Stimulated activated CD8-positive, alpha-beta memory T cell treated with anti-CD3 and anti-CD28 coated beads, Interleukin-4, amount 100 ng/mL, for 4 hours (primary cell): ENCODE results near the gene SIPA1L3.
"Not testable (repeated sequence)": the region's sequence is repeated elsewhere in the genome, so short reads cannot be mapped to it uniquely, and the experiment has no call there.

Experiments used
- DNase-seq, 2 donors: peaks; one replicate each; pipeline ENCODE4 v3.0.0-alpha.2; 2020; ENCODE audit warnings: low read depth in 2 of 2, low spot score in 1 of 2

SIPA1L3 gene

GRCh38 chr19:38227287-38228004, 320.4 kb downstream of the SIPA1L3 start:
- DNase-seq = no peak

- DNase-seq = no peak
Observed at GRCh38 chr19:38228005-38228377, 321.0 kb downstream of the SIPA1L3 start.

- no peak for DNase-seq
Observed at GRCh38 chr19:38228491-38229439, 321.8 kb downstream of the SIPA1L3 start.

DNA sequence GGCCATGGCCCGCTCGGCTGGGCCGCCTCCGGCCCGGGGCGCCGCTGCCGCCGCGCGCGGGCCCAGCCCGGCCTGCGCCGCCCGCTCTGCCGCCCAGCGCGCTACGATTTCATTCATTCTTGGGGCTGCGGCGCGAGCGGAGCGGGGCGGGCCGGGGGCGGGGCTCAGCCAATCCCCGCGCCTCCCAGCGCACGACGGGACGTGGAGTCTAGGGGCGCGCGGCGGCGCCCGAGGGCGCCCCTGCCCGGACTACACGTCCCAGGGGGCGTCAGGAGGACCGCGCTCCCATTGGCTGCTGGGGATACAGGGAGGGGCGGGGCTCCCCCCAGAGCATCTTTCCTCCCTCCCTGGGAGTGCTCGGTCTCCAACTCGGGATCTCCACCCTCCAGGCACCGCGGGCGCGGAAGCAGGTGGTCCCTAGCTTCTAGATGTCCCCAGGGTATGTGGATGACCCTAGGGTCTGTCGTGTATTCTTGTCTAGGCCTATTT, 322.6 kb downstream of the SIPA1L3 start:
- peak in 1 of 2 donors; percentile 11 for DNase-seq

DNA sequence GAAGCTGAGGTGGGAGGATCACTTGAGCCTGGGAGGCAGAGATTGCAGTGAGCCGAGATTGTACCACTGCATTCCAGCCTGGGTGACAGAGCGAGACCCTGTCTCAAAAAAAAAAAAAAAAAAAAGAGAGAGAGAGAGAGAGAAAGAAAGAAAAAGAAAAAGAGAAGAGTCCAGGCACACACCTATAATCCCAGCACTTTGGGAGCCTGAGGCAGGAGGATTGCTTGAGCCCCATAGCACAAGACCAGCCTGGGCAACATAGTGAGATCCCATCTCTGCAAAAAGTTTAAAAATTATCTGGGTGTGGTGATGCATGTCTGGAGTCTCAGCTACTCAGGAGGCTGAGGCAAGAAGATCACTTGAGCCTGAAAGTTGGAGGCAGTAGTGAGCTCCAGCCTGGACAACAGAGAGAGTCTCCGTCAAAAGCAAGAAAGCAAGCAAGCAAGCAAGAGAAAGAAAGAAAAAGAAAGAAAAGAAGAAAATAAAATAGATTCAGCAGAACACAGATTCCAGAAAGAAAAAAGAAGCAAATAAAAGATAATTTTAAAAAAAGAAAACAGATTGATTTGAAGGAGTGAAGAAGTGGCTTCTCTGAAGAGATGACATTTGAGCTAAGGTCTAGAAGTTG, 323.6 kb downstream of the SIPA1L3 start:
- DNase-seq = not testable (repeated sequence)

DNA sequence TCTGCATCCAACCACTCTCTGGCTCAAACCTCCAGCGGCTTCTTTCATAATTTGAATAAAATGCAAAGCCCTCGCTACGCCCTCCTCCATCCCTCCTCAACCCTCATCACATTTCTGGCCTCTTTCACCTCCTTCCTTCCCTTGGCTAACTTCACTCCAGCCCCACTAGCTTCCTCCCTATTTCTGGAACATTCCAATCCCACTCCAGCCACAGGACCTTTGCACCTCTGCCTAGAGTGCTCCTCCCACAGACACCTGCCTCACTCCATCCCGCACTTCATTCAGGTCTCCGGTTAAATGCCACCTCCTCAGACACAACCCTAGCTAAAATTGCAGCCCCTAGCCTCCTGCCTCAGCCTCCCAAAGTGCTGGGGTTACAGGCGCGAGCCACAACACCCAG, 324.9 kb downstream of the SIPA1L3 start:
- DNase-seq = no peak

- peak; percentile 39 to 54 for DNase-seq
Observed at GRCh38 chr19:38233740-38234251, 326.8 kb downstream of the SIPA1L3 start.

- DNase-seq = no peak
Observed at GRCh38 chr19:38234615-38235014, 327.6 kb downstream of the SIPA1L3 start.

DNA sequence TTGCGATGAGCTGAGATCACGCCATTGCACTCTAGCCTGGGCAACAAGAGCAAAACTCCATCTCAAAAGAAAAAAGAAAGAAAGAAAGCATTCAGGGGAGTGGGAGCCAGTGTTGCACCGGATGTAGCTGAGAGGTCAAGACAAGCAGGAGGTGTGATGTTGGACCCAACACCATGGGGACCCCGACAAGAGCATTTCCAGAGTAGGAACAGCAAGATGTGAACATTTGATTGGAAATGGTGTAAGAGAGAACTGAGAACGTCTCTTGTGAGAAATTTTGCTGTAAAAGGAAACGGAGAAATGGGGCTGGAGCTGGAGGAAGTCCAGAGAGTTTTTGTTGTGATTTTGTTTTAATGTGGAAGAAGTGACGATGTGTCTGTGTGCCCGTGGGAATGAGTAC, 332.8 kb downstream of the SIPA1L3 start:
- no peak for DNase-seq

- DNase-seq = no peak
Observed at GRCh38 chr19:38243279-38243673, 336.3 kb downstream of the SIPA1L3 start.

- DNase-seq = no peak
Observed at GRCh38 chr19:38245826-38246498, 339.0 kb downstream of the SIPA1L3 start.

DNA sequence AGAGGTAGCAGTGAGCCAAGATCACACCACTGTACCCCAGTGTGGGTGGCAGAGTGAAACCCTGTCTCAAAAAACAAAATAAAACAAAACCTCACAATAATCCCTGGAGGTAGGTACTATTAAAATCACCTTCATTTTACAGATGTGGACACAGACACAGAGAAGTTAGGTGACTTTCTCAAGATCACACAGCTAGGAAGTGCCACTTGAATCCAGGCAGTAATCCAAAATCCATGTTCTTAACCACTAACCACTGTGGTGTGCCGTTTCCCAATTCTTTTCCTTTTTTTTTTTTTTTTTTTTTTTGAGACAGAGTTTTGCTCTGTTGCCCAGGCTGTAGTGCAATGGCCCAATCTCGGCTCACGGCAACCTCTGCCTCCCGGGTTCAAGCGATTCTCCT, 340.1 kb downstream of the SIPA1L3 start:
- DNase-seq = no peak

GRCh38 chr19:38247734-38248268, 340.8 kb downstream of the SIPA1L3 start:
- no peak for DNase-seq

DNA sequence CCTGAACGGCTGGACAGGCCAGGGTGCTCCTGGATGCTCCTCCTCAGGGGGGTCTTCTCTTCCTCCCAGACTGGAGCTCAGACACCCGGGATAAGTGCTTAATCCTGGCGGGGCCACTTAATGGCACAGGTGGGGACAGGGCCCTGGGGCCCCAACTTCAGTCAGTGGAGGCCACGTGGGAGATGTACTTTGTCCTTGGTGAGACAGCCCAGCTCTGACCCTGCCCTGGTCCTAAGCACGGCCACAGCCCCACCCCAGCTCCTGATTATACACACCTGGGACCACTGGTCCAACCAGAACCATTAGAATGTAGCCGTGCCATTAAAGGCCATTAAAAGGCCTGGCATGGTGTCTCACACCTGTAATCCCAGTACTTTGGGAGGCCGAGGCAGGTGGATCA, 341.4 kb downstream of the SIPA1L3 start:
- DNase-seq = no peak

- DNase-seq = no peak
Observed at GRCh38 chr19:38250428-38250820, 343.4 kb downstream of the SIPA1L3 start.

- no peak for DNase-seq
Observed at GRCh38 chr19:38250821-38251563, 344.0 kb downstream of the SIPA1L3 start.

DNA sequence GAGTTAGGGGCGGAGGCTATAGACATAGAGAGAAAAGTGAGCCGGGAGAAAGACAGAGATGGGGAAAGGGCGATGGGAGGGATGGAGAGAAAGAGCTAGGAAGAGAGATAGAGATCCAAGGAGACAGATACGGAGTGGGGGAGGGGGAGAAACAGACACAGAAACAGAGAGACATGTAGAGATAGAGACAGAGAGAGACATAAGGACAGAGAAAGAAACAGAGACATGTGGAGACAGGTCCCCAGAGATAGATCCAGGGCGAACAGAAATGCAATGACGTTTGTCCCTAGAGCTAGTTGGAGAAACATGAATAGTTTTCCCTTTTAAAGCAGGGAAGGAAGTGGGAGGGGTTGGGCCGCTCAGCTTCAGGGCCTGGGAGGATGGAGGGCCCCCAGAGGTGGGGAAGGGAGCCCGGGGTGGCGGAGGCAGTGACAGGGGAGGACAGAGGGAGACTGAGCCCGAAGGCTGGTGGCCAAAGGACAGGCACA, 344.6 kb downstream of the SIPA1L3 start:
- DNase-seq = no peak

- no peak for DNase-seq
Observed at GRCh38 chr19:38252385-38252784, 345.4 kb downstream of the SIPA1L3 start.

DNA sequence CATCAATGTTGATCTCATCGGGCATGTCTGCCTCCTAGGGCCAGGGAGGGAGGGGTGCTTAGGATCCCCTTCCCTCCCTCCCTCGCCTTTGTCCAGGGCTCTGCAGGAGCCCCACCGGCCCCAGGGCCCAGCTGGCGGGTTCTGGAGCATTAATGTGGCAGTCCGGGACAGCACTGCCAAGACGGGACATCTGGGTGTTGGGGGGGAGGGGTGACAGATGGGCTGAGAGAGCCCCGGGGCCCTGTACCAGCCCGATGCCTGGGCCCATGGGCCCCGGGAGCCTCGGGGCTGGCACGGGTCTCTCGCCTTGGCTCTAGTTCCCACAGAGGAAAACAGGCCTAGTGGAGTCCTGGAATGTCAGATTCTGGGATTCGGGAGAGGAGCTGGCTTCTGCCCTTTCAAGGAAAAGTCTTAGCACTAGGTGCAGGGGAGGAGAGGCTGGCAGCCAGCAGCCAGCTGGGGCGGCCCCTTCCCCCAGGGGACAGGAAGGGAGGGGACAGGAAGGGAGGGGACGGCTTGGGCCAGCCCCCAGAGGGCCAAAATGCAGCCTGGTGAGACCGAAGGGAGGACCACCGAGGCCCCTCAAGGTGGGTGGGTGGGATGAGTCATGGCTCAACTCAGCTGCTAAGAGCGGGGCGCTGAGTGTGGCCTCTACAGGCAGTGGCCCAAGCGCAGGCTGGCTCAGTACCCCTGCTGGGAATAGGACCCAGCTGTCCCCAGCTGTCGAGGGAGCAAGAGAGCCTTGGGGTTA, 346.1 kb downstream of the SIPA1L3 start:
- no peak for DNase-seq
